Measurements from ENCODE around the gene GRK5.

Gene GRK5

GRCh38 chr10:119505131-119505551 is 297.8 kb downstream of the GRK5 start:
- H3K27me3 ChIP-seq (ENCODE audit: control insufficient read depth, insufficient read depth, low read length): no peaks in the 10 kb centered on the region
- H3K36me3 ChIP-seq (ENCODE audit: control insufficient read depth, insufficient read depth, low read length): no peaks in the 10 kb centered on the region
- no peaks in the 10 kb centered on the region for H3K4me1 ChIP-seq (ENCODE audit: control insufficient read depth, insufficient read depth, low read length)
- H3K9ac ChIP-seq (ENCODE audit: low read depth, low read length): no peak overlapping the region
- H3K27ac ChIP-seq (ENCODE audit: low read depth, low read length): no peak overlapping the region
- H3K4me3 ChIP-seq (ENCODE audit: low read depth, low read length): no peak overlapping the region
- H3K9me3 ChIP-seq (ENCODE audit: control insufficient read depth, insufficient read depth, low read length): no peaks in the 10 kb centered on the region
